ENCODE data around the gene MPP3.

The MPP3 gene

DNA sequence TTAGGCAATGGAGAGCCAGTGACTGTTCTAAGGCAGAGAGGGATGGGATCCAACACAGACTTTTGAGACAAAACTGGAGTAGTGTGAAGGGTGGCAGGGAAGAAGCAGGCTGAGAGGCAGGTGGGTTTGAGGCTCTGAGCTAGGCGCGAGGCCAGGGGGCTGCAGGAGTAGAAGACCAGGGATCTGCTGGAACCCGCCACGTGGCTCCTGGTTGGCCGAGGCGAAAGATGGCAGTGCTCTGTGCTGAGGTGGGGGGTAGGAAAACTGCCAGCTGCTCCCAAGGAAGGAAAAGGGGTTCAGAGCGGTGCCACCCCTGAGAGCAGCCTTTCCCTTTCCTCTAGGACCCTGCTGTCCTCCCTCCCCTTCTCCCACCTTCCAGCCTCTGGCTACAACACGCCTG, 19.6 kb upstream of the MPP3 start:
- TF ChIP-seq, protein P1, sequence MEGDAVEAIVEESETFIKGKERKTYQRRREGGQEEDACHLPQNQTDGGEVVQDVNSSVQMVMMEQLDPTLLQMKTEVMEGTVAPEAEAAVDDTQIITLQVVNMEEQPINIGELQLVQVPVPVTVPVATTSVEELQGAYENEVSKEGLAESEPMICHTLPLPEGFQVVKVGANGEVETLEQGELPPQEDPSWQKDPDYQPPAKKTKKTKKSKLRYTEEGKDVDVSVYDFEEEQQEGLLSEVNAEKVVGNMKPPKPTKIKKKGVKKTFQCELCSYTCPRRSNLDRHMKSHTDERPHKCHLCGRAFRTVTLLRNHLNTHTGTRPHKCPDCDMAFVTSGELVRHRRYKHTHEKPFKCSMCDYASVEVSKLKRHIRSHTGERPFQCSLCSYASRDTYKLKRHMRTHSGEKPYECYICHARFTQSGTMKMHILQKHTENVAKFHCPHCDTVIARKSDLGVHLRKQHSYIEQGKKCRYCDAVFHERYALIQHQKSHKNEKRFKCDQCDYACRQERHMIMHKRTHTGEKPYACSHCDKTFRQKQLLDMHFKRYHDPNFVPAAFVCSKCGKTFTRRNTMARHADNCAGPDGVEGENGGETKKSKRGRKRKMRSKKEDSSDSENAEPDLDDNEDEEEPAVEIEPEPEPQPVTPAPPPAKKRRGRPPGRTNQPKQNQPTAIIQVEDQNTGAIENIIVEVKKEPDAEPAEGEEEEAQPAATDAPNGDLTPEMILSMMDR (IDR thresholded peaks at IDR 0.05; ENCODE audit: borderline replicate concordance, insufficient read depth, low read depth, low read length): no peak
- no peak overlapping the region for H3K4me3 ChIP-seq (ENCODE audit: low read depth, low read length)

- TF ChIP-seq, protein P1 (IDR thresholded peaks at IDR 0.05; ENCODE audit: borderline replicate concordance, insufficient read depth, low read depth, low read length): no peak
- H3K4me3 ChIP-seq (ENCODE audit: low read depth, low read length): no peak overlapping the region
These were observed 16.2 kb upstream of the MPP3 start for GRCh38 chr17:43849116-43849515.

GRCh38 chr17:43848601-43849000, 15.7 kb upstream of the MPP3 start:
- TF ChIP-seq, protein P1 (IDR thresholded peaks at IDR 0.05; ENCODE audit: borderline replicate concordance, insufficient read depth, low read depth, low read length): no peak

GRCh38 chr17:43846963-43847371, 14.0 kb upstream of the MPP3 start, which contains the start of gene CD300LG:
TSS of gene CD300LG (plus strand) at chr17:43847176. CDS start at chr17:43847217, 41 bp downstream.
- no peak within 1 kb of the TSS for H3K4me3 ChIP-seq (ENCODE audit: low read depth, low read length)
- TF ChIP-seq, protein P1 (IDR thresholded peaks at IDR 0.05; ENCODE audit: borderline replicate concordance, insufficient read depth, low read depth, low read length): no peak

More at GRCh38 chr17:43848601-43849000, 15.7 kb upstream of the MPP3 start:
- no peak overlapping the region for H3K4me3 ChIP-seq (ENCODE audit: low read depth, low read length)

DNA sequence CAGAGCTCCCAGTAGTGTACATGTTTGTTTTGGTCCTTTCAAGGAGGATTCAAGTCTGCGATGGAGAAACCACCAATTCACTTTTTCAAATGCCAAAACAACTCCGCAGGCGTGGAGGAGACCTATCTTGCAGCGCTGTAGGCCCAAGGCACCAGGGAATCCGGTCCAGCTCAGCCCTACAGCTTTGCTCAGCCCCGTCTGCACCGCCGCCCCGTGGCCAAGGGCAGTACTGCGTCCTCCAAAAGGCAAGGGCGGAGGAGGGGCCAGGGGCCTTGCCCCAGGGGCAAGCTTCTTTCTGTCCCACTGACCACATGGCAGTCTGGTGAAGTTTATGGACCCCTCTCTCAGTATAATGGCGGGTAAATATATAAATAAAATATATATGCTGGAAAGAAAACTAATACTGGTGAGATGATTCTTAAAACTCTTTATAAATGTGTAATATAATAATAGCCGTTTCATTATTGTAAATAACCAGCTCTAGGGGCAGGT, 13.3 kb upstream of the MPP3 start:
- TF ChIP-seq, protein P1 (IDR thresholded peaks at IDR 0.05; ENCODE audit: borderline replicate concordance, insufficient read depth, low read depth, low read length): peak; percentile 99
- H3K4me3 ChIP-seq (ENCODE audit: low read depth, low read length): no peak overlapping the region

DNA sequence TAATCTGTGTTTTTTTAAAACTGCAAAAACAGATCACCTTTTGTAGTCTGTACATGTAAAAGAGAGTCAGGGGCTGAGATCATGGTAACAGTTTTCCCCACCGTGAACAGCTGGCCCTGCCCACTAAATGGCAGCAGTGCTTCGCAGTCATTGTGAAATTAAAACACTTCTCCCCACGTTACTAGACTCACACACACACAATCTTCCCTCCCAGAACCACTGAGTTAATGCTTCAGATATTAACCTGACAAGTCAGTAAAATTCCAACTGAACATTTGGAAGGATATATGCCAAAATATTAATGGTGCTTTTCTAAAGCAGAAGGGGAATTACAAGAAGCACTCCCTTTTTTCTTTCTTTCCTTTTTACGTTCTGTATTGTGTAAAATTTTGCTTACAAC, 12.8 kb upstream of the MPP3 start:
- TF ChIP-seq, protein P1 (IDR thresholded peaks at IDR 0.05; ENCODE audit: borderline replicate concordance, insufficient read depth, low read depth, low read length): no peak
- H3K4me3 ChIP-seq (ENCODE audit: low read depth, low read length): no peak overlapping the region

GRCh38 chr17:43844241-43844640, 11.3 kb upstream of the MPP3 start:
- TF ChIP-seq, protein P1 (IDR thresholded peaks at IDR 0.05; ENCODE audit: borderline replicate concordance, insufficient read depth, low read depth, low read length): no peak

More at GRCh38 chr17:43844241-43844640, 11.3 kb upstream of the MPP3 start:
- no peak overlapping the region for H3K4me3 ChIP-seq (ENCODE audit: low read depth, low read length)

Measured in GM12875 (cell line).